ENCODE results near the gene ZNF763.
"Not testable (repeated sequence)": the region's sequence is repeated elsewhere in the genome, so short reads cannot be mapped to it uniquely, and the experiment has no call there.

Gene ZNF763

DNA sequence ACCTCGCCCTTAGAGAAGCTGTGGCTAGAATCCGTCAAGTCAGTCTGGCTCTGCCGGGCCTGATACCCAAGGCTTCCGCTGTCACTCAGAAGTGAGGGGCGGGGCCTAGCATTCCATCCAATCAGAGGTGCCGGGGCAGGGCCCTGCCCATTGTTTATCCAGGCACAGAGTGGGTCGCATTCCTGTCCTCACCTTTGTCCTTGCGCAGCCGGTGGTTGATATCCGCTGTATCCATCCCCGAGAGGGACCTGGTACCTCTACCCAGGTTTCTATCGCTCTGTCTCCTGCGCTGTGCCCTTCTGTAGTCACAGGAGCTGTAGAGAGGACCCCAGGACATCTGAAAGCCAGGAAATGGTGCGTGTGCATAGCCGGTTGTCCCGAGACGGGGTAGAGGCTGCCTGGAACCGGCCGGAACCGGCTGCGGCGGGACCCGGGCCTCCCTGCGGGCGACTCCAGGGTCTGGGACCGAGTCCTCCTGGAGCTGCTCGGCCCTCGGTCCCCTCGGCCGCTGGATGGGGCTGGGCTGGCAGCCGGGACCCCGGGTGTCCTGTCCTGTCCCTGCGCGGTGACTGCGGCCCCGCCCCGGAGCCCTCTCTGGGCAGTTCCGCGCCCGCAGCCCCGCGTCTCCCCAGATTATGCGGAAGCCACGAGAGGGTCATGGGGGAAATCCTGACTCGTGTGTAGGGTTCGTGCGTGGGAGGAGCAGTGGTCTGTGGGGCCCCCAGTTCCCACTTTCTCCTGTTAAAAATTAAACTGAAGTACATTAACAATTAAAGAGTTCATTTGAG is at the start of gene ZNF763:
TSS of gene ZNF763 (plus strand) at position 183 of the 788 bp plus-strand sequence. CDS start at position 352, 169 bp downstream.
- TF ChIP-seq, protein P1, sequence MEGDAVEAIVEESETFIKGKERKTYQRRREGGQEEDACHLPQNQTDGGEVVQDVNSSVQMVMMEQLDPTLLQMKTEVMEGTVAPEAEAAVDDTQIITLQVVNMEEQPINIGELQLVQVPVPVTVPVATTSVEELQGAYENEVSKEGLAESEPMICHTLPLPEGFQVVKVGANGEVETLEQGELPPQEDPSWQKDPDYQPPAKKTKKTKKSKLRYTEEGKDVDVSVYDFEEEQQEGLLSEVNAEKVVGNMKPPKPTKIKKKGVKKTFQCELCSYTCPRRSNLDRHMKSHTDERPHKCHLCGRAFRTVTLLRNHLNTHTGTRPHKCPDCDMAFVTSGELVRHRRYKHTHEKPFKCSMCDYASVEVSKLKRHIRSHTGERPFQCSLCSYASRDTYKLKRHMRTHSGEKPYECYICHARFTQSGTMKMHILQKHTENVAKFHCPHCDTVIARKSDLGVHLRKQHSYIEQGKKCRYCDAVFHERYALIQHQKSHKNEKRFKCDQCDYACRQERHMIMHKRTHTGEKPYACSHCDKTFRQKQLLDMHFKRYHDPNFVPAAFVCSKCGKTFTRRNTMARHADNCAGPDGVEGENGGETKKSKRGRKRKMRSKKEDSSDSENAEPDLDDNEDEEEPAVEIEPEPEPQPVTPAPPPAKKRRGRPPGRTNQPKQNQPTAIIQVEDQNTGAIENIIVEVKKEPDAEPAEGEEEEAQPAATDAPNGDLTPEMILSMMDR (conservative IDR thresholded peaks at IDR 0.05; ENCODE audit: control insufficient read depth, insufficient read depth, low read depth, low read length): no peak
- peak; percentile 63 for DNase-seq (ENCODE audit: low read depth)
- H3K4me3 ChIP-seq (ENCODE audit: control insufficient read depth, low read depth, low read length): peak within 1 kb of the TSS; percentile 69

DNA sequence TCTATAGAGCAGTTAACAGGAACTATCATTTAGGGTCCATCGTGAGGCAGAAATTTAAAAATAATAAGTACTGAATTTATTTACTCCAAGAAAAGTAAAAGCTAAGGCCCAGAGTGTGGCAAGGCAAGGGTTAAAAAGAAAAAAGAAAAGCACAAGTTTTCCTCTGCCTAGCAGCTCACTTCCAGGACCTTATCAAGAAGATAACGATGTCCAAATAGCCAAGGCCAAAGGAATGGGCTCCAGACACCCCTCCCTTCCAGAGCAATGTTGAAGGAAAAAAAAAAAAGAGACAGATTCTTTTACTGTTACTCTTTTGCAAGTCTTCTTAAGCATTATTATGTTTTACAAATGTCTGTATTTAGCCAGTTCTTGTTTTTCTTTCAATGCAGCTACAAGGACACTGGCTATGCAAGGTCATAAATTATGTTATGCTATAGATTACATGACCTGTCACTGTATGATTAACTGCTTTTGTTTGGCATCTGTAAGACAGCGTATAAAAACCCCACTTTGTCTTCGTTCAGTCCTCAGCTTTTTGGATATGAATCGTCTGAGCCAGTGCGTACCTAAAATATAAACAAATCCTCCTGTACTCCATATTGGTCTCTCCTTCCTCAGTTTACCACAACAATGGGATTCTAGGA is 42.9 kb upstream of the ZNF763 start:
- no peak overlapping the region for H3K4me3 ChIP-seq (ENCODE audit: control insufficient read depth, low read depth, low read length)
- DNase-seq (ENCODE audit: low read depth): no peak
- TF ChIP-seq, protein P1 (conservative IDR thresholded peaks at IDR 0.05; ENCODE audit: control insufficient read depth, insufficient read depth, low read depth, low read length): no peak

DNA sequence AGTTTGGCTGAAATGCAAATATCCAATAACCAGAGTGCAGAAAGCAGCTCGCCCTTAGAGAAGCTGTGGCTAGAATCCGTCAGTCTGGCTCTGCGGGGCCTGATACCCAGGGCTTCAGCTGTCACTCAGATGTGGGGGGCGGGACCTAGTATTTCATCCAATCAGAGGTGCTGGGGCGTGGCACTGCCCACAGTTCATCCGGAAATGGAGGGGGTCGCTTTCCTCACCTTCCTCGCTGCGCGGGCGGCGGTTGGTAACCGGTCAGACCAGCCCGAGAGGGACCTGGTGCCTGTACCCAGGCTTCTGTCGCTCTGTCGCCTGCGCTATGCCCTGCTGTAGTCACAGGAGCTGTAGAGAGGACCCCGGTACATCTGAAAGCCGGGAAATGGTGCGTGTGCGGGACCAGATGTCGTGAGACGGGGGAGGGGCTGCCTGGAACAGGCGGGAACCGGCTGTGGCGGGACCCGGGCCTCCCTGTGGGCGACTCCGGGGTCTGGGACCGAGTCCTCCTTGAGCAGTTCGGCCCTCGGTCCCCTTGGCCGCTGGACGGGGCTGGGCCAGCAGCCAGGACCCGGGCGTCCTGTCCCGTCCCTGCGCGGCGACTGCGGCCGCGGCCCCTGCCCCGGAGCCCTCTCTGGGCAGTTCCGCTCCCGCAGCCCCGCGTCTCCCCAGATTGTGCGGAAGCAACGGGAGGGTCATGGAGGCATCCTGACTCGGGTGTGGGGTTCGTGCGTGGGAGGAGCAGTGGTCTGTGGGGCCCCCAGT is 39.8 kb upstream of the ZNF763 start, which contains the start of gene ZNF700:
TSS of gene ZNF700 (plus strand) at position 222 of the 765 bp plus-strand sequence. CDS start at position 326, 104 bp downstream.
- peak; percentile 81 for DNase-seq (ENCODE audit: low read depth)
- TF ChIP-seq, protein P1 (conservative IDR thresholded peaks at IDR 0.05; ENCODE audit: control insufficient read depth, insufficient read depth, low read depth, low read length): no peak
- peak within 1 kb of the TSS; percentile 88 for H3K4me3 ChIP-seq (ENCODE audit: control insufficient read depth, low read depth, low read length)

DNA sequence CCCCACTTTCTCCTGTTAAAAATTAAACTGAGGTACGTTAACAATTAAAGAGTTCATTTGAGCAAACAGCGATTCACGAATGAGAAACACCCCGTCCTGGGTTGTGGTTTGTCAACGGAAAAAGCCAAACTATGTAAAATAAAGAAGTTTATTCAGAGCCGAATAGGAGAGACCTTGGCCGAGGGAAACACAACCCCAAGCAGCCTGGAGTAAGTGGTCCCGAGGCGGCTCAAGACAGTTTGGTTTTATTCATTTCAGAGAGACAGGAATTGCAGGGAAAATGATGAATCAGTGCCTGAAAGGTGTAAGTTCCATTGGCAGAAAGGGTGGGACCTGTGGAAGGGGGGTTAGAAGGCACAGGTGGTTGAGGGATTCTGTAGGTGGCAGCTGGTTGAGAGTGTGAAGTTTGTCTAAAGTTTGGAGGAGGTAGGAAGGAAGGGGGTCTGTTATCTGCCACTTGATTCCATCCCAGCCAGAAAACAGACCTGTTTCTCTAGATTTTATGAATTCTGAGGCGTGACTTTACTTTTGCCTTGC is 39.1 kb upstream of the ZNF763 start:
- not testable (repeated sequence) for DNase-seq (ENCODE audit: low read depth)
- peak overlapping the region; percentile 88 for H3K4me3 ChIP-seq (ENCODE audit: control insufficient read depth, low read depth, low read length)

DNA sequence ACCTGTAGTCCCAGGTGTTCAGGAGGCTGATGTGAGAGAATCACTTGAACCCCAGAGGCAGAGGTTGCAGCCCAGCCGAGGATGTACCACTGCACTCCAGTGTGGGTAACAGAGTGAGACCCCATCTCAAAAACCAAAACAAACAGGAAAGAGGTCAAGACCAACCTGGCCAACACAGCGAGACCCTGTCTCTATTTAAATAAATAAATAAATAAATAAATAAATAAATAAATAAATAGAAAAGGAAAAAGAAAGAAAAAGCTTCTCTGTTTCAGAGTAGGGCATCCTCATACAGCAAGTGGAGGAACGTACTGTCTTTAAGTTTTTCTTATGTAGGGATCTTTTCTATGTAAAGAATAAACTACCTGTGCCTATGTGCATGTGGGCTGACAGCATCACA is 37.6 kb upstream of the ZNF763 start:
- no peak overlapping the region for H3K4me3 ChIP-seq (ENCODE audit: control insufficient read depth, low read depth, low read length)
- TF ChIP-seq, protein P1 (conservative IDR thresholded peaks at IDR 0.05; ENCODE audit: control insufficient read depth, insufficient read depth, low read depth, low read length): no peak

DNA sequence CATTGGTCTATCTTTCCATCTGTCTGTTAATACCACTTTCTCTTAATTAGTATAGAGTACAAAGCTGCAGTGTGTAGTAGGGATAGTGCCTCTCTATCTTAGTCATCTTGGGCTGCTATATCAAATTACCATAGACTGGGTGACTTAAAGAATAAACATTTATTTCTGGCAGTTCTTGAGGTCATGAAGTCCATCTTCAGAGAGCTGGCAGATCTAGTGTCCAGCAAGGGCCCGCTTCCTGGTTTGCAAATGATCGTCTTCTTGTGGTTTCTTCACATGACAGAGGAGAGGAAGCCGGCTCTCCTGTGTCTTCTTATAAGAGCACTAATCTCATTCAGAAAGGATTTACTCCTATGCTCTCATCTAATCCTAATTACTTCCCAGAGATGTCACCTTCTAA is 33.8 kb upstream of the ZNF763 start:
- H3K4me3 ChIP-seq (ENCODE audit: control insufficient read depth, low read depth, low read length): no peak overlapping the region
- TF ChIP-seq, protein P1 (conservative IDR thresholded peaks at IDR 0.05; ENCODE audit: control insufficient read depth, insufficient read depth, low read depth, low read length): no peak
- DNase-seq (ENCODE audit: low read depth): no peak

More for the DNA sequence above, 37.6 kb upstream of the ZNF763 start:
- DNase-seq (ENCODE audit: low read depth): no peak

All from fibroblast of mammary gland (primary cell).